Liver (tissue), 3 donors: ENCODE results near the gene RGS3.

ENCODE experiments used
- ATF3 ChIP-seq: IDR thresholded peaks from 2 replicates; pipeline ENCODE4 v1.6.1; 2016; ENCODE audit warnings: antibody characterized with exemption
- CTCF ChIP-seq: fragments of 150-350 bp; IDR thresholded peaks from 2 replicates; pipeline ENCODE4 v1.5.1; 2017; ENCODE audit warnings: improper control_type of control experiment, low read depth, low read length; ENCODE audit not compliant: missing input control
- FOXA2 ChIP-seq: IDR thresholded peaks from 2 replicates; pipeline ENCODE4 v1.6.1; 2016; ENCODE audit warnings: antibody characterized with exemption
- JUND ChIP-seq, 2 donors: IDR thresholded peaks; 2 replicates each; pipeline ENCODE4 v1.6.1; 2016; ENCODE audit warnings: antibody characterized with exemption in 2 of 2
- RXRA ChIP-seq, 2 donors: IDR thresholded peaks; 2 replicates each; pipeline ENCODE4 v1.6.1; 2017 to 2018; ENCODE audit warnings: antibody characterized with exemption in 2 of 2, mild to moderate bottlenecking in 1 of 2
- SP1 ChIP-seq: IDR thresholded peaks from 2 replicates; pipeline ENCODE4 v1.6.1; 2018; ENCODE audit warnings: antibody characterized with exemption, mild to moderate bottlenecking
- TAF1 ChIP-seq: conservative IDR thresholded peaks from 2 replicates; pipeline ENCODE4 v1.6.1; 2016; ENCODE audit warnings: antibody characterized with exemption, mild to moderate bottlenecking
- YY1 ChIP-seq: IDR thresholded peaks from 2 replicates; pipeline ENCODE4 v1.6.1; 2016; ENCODE audit warnings: antibody characterized with exemption, mild to moderate bottlenecking
- TF ChIP-seq, protein P1 (sequence below): IDR thresholded peaks from 2 replicates; pipeline ENCODE4 v1.6.1; 2016; ENCODE audit warnings: antibody characterized with exemption
- donor health status: healthy.
- donor health status: healthy.

GRCh38 chr9:113585555-113585954 is 122.0 kb downstream of the RGS3 start:
- TF ChIP-seq CTCF (no peak), JUND (IDR thresholded peaks at IDR 0.05) (no peak), FOXA2 (no peak), SP1 (no peak), ATF3 (no peak), TAF1 (no peak), YY1 (no peak), RXRA (IDR thresholded peaks at IDR 0.05) (no peak)
- TF ChIP-seq, protein P1, sequence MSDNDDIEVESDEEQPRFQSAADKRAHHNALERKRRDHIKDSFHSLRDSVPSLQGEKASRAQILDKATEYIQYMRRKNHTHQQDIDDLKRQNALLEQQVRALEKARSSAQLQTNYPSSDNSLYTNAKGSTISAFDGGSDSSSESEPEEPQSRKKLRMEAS = no peak
